SK-N-SH (cell line): Measurements from ENCODE around the gene AGO4. TPM values are rescaled to one million over a fixed set of nuclear protein-coding genes. Genes with fewer than 3 reads are reported as not detected.
"Not testable (repeated sequence)": the region's sequence is repeated elsewhere in the genome, so short reads cannot be mapped to it uniquely, and the experiment has no call there.

ENCODE experiments used
- CTCF ChIA-PET: fragments of 300-600, 350-600 bp; formaldehyde crosslinking; extraction: SDS; loops from one replicate; lab custom pipeline; 2021; lab: Yijun Ruan, JAX
- POLR2A ChIA-PET: fragments of 350-600 bp; sonication (Branson Sonifier 250); formaldehyde crosslinking; extraction: SDS; loops from one replicate; lab custom pipeline; 2020; ENCODE audit warnings: antibody characterized with exemption, inconsistent platforms; lab: Yijun Ruan, JAX
- DNase-seq: peaks from one replicate; pipeline ENCODE4 v3.0.0; 2012
- H2AFZ ChIP-seq: fragments of 200-600 bp; sonication (generic); 2 replicates; pipeline ENCODE4 v1.8.1; 2016; ENCODE audit warnings: antibody characterized with exemption, mild to moderate bottlenecking, low read depth
- H3F3A ChIP-seq: fragments of 200-600 bp; sonication (generic); replicated peaks from 2 replicates; pipeline ENCODE3; 2016; ENCODE audit warnings: antibody characterized with exemption, mild to moderate bottlenecking; ENCODE audit not compliant: insufficient read depth
- H3K27ac ChIP-seq, 2 experiments: fragments of 200-500 bp in 1 of 2; fragments of 200-600 bp in 1 of 2; sonication (Bioruptor generic) in 1 of 2; sonication (generic), shearing (Covaris generic) in 1 of 2; 2 replicates each; pipeline versions ENCODE4 v1.5.1 to v1.6.1; 2014 to 2016; ENCODE audit warnings: low read depth in 2 of 2, inconsistent platforms in 1 of 2, low read length in 1 of 2, mild to moderate bottlenecking in 1 of 2, mixed read lengths in 1 of 2
- H3K27me3 ChIP-seq: fragments of 200-600 bp; sonication (generic), shearing (Covaris generic); 2 replicates; pipeline ENCODE4 v1.6.1; 2016; ENCODE audit warnings: mixed run types; ENCODE audit not compliant: insufficient read depth
- H3K36me3 ChIP-seq, 2 experiments: fragments of 200-500 bp in 1 of 2; fragments of 200-600 bp in 1 of 2; sonication (Bioruptor generic) in 1 of 2; sonication (generic) in 1 of 2; replicated peaks in 1 of 2; 2 replicates each; pipeline versions ENCODE3 to v1.5.1; 2014 to 2016; ENCODE audit warnings: low read length in 1 of 2, mild to moderate bottlenecking in 1 of 2; ENCODE audit not compliant: insufficient read depth in 2 of 2, control insufficient read depth in 1 of 2
- H3K4me1 ChIP-seq, 2 experiments: fragments of 200-500 bp in 1 of 2; fragments of 200-600 bp in 1 of 2; sonication (Bioruptor generic) in 1 of 2; sonication (generic), shearing (Covaris generic) in 1 of 2; 2 replicates each; pipeline versions ENCODE4 v1.5.1 to v1.6.1; 2014 to 2016; ENCODE audit warnings: low read depth in 1 of 2, low read length in 1 of 2, mixed run types in 1 of 2; ENCODE audit not compliant: insufficient read depth in 2 of 2, control insufficient read depth in 1 of 2
- H3K4me2 ChIP-seq: fragments of 200-600 bp; sonication (generic), shearing (Covaris generic); 2 replicates; pipeline ENCODE4 v1.6.1; 2017; ENCODE audit warnings: mixed run types
- H3K4me3 ChIP-seq, 2 experiments: fragments of 200-500 bp in 1 of 2; fragments of 200-600 bp in 1 of 2; sonication (Bioruptor generic) in 1 of 2; sonication (generic), shearing (Covaris generic) in 1 of 2; 2 replicates each; pipeline versions ENCODE4 v1.5.1 to v1.8.1; 2014 to 2016; ENCODE audit warnings: low read depth in 2 of 2, inconsistent platforms in 1 of 2, low read length in 1 of 2, mild to moderate bottlenecking in 1 of 2, mixed read lengths in 1 of 2, moderate library complexity in 1 of 2
- H3K79me2 ChIP-seq: fragments of 200-600 bp; sonication (generic); 2 replicates; pipeline ENCODE4 v1.8.1; 2017; ENCODE audit warnings: mild to moderate bottlenecking; ENCODE audit not compliant: insufficient read depth
- H3K9ac ChIP-seq: fragments of 200-600 bp; sonication (generic); 2 replicates; pipeline ENCODE4 v1.6.1; 2017; ENCODE audit warnings: mixed run types
- H3K9me2 ChIP-seq: fragments of 200-600 bp; sonication (generic); 2 replicates; pipeline ENCODE4 v1.6.1; 2017; ENCODE audit warnings: mixed run types
- H3K9me3 ChIP-seq: fragments of 200-600 bp; sonication (generic); 2 replicates; pipeline ENCODE4 v1.6.1; 2017; ENCODE audit warnings: mixed run types, mild to moderate bottlenecking, moderate library complexity
- H4K20me1 ChIP-seq: fragments of 200-600 bp; sonication (generic); 2 replicates; pipeline ENCODE4 v1.6.1; 2017; ENCODE audit warnings: mild to moderate bottlenecking, mixed run types; ENCODE audit not compliant: insufficient read depth
- FOXM1 ChIP-seq: IDR thresholded peaks from 2 replicates; pipeline ENCODE4 v1.4.0; 2012; ENCODE audit warnings: low read depth, mild to moderate bottlenecking
- GABPA ChIP-seq: IDR thresholded peaks from 2 replicates; pipeline ENCODE4 v1.4.0; 2012; ENCODE audit warnings: low read depth, mild to moderate bottlenecking
- JUND ChIP-seq: IDR thresholded peaks from 2 replicates; pipeline ENCODE4 v1.4.0; 2012
- MEF2A ChIP-seq: IDR thresholded peaks from 2 replicates; pipeline ENCODE4 v1.4.0; 2012; ENCODE audit warnings: low read depth, borderline replicate concordance
- MXI1 ChIP-seq: IDR thresholded peaks from 2 replicates; pipeline ENCODE4 v1.6.1; 2012; ENCODE audit warnings: mild to moderate bottlenecking, low read depth, low read length, improper control_type of control experiment
- RAD21 ChIP-seq: IDR thresholded peaks from 2 replicates; pipeline ENCODE4 v1.6.1; 2012; ENCODE audit warnings: mild to moderate bottlenecking, low read length
- SIN3A ChIP-seq: IDR thresholded peaks from 2 replicates; pipeline ENCODE4 v1.6.1; 2012; ENCODE audit warnings: low read depth, mild to moderate bottlenecking, low read length, moderate library complexity, borderline replicate concordance
- SMC3 ChIP-seq: IDR thresholded peaks from 2 replicates; pipeline ENCODE4 v1.6.1; 2012; ENCODE audit warnings: low read depth, low read length, improper control_type of control experiment
- TCF12 ChIP-seq: IDR thresholded peaks from 2 replicates; pipeline ENCODE4 v1.4.0; 2012
- ZBTB33 ChIP-seq: IDR thresholded peaks from 2 replicates; pipeline ENCODE4 v1.4.0; 2012; ENCODE audit warnings: low read depth, borderline replicate concordance
- WGBS: methylation state at CpG from one replicate; pipeline ENCODE4 v1.1.6; 2017; ENCODE audit warnings: low lambda C conversion rate; 5-methylcytosine and 5-hydroxymethylcytosine counted together
- polyA plus RNA-seq, 3 experiments: library from polyadenylated mRNA; depleted of rRNA; stranded (reverse); fragments of >200 nt; gene quantifications; 2 replicates each; pipeline ENCODE4 v1.2.3, GENCODE V29; 2012
- TF ChIP-seq, protein P1 (sequence below): IDR thresholded peaks from 2 replicates; pipeline ENCODE4 v1.4.0; 2012; ENCODE audit warnings: low read depth, borderline replicate concordance
- TF ChIP-seq, protein P2 (sequence below): IDR thresholded peaks from 2 replicates; pipeline ENCODE4 v1.6.1; 2012; ENCODE audit warnings: mild to moderate bottlenecking, low read depth, low read length, moderate library complexity
- TF ChIP-seq, protein P3 (sequence below): IDR thresholded peaks from 2 replicates; pipeline ENCODE4; 2012

AGO4 gene
- polyA plus RNA-seq, 1 of the 3 experiments (the other 2 are of a cell fraction): 4.8 TPM

DNA sequence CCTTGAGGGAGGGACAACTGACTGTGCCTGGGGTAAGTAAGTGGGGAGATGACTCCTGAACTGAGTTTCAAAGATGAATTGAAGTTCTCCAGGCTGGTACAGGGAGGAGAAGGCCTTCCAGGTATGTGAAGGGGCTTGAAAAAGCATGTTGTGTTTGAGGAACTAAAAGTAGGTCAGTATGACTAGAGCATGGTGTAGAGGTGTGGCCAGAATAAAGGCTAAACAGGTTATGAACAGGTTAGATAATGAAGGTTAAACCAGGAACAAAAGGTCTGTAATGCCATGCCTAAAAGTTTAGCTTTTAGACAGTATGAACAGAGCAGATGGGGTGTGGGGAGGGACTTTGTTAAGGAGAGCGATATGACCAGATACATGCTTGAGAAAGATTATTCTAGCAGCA lies 30.7 kb upstream of the AGO4 start:
- H3K4me2 ChIP-seq: no peak overlapping the region
- H2AFZ ChIP-seq: no peak overlapping the region
- no peaks in the 10 kb centered on the region for H3K9me3 ChIP-seq
- no peaks in the 10 kb centered on the region for H3K9me2 ChIP-seq
- CTCF ChIA-PET: interaction anchor here (0.9 to 4.0 kb wide), 5 partner anchors 10 to 325 kb away, joined by 3 to 17 read pairs (median 8); no protein-coding TSS in a partner anchor
- TF ChIP-seq, protein P1, sequence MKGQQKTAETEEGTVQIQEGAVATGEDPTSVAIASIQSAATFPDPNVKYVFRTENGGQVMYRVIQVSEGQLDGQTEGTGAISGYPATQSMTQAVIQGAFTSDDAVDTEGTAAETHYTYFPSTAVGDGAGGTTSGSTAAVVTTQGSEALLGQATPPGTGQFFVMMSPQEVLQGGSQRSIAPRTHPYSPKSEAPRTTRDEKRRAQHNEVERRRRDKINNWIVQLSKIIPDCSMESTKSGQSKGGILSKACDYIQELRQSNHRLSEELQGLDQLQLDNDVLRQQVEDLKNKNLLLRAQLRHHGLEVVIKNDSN: no peak
- no peak for TF ChIP-seq FOXM1
- no peak for TF ChIP-seq SIN3A
- TF ChIP-seq, protein P2, sequence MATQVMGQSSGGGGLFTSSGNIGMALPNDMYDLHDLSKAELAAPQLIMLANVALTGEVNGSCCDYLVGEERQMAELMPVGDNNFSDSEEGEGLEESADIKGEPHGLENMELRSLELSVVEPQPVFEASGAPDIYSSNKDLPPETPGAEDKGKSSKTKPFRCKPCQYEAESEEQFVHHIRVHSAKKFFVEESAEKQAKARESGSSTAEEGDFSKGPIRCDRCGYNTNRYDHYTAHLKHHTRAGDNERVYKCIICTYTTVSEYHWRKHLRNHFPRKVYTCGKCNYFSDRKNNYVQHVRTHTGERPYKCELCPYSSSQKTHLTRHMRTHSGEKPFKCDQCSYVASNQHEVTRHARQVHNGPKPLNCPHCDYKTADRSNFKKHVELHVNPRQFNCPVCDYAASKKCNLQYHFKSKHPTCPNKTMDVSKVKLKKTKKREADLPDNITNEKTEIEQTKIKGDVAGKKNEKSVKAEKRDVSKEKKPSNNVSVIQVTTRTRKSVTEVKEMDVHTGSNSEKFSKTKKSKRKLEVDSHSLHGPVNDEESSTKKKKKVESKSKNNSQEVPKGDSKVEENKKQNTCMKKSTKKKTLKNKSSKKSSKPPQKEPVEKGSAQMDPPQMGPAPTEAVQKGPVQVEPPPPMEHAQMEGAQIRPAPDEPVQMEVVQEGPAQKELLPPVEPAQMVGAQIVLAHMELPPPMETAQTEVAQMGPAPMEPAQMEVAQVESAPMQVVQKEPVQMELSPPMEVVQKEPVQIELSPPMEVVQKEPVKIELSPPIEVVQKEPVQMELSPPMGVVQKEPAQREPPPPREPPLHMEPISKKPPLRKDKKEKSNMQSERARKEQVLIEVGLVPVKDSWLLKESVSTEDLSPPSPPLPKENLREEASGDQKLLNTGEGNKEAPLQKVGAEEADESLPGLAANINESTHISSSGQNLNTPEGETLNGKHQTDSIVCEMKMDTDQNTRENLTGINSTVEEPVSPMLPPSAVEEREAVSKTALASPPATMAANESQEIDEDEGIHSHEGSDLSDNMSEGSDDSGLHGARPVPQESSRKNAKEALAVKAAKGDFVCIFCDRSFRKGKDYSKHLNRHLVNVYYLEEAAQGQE: no peak
- no peak for TF ChIP-seq ZBTB33
- TF ChIP-seq JUND: no peak
- TF ChIP-seq TCF12: no peak
- no peak for TF ChIP-seq GABPA
- no peak for TF ChIP-seq SMC3
- TF ChIP-seq, all 33 proteins: peak for 0
- no peaks in the 10 kb centered on the region for H3K79me2 ChIP-seq
- H3F3A ChIP-seq: no peaks in the 10 kb centered on the region
- H3K36me3 ChIP-seq: no peaks in the 10 kb centered on the region
- no peaks in the 10 kb centered on the region for H3K27me3 ChIP-seq
- no peaks in the 10 kb centered on the region for H3K4me1 ChIP-seq
- POLR2A ChIA-PET: no interaction called here
- no peak overlapping the region for H3K27ac ChIP-seq
- no peak overlapping the region for H3K4me3 ChIP-seq
- no peaks in the 10 kb centered on the region for H4K20me1 ChIP-seq
- no peak overlapping the region for H3K9ac ChIP-seq
- 100% methylated on average over 1 of the region's 1 CpG for WGBS
- no peak for DNase-seq

DNA sequence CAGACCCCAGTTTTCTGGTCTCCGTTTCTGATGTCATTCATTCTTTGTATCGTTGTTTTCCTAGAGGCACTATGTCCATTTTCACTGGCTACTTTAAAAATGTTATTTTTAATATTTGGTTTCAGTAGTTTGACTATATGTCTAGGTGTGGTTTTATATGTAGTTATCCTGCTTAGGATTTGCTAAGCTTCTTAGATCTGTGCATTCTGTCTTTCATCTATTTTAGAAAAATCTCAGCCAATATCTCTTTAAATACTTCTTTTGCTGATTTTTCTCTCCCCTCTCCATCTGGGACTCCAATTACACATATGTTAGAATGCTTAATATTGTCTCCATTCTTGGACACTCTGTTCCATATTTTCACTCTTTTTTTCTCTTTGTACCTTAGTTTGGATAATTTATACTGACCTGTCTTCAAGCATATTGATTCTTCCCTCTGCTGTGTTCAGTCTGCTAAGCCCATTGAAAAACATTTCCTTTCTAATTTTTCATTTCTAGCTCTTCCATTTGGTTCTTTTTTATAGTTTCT lies 24.7 kb upstream of the AGO4 start:
- H3K4me3 ChIP-seq: no peak overlapping the region
- TF ChIP-seq MEF2A (no peak), MXI1 (no peak), RAD21 (no peak)
- TF ChIP-seq, protein P3, sequence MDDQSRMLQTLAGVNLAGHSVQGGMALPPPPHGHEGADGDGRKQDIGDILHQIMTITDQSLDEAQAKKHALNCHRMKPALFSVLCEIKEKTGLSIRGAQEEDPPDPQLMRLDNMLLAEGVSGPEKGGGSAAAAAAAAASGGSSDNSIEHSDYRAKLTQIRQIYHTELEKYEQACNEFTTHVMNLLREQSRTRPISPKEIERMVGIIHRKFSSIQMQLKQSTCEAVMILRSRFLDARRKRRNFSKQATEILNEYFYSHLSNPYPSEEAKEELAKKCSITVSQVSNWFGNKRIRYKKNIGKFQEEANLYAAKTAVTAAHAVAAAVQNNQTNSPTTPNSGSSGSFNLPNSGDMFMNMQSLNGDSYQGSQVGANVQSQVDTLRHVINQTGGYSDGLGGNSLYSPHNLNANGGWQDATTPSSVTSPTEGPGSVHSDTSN: no peak
- TF ChIP-seq, protein P1: no peak
- TF ChIP-seq, all 33 proteins: peak for 0
- H3K27ac ChIP-seq: no peak overlapping the region
- 90% methylated on average over 2 of the region's 2 CpGs for WGBS
- no peak overlapping the region for H3K4me2 ChIP-seq
- H3K9ac ChIP-seq: no peak overlapping the region
- no peaks in the 10 kb centered on the region for H3K36me3 ChIP-seq
- H4K20me1 ChIP-seq: no peaks in the 10 kb centered on the region
- H3F3A ChIP-seq: no peaks in the 10 kb centered on the region
- ChIA-PET CTCF (interaction anchor here (0.8 to 1.2 kb wide), 3 partner anchors 10 to 68 kb away, joined by 3 to 5 read pairs (median 3); no protein-coding TSS in a partner anchor), POLR2A (no interaction called here)
- no peaks in the 10 kb centered on the region for H3K9me3 ChIP-seq
- H2AFZ ChIP-seq: no peak overlapping the region
- no peaks in the 10 kb centered on the region for H3K4me1 ChIP-seq
- DNase-seq: no peak
- H3K9me2 ChIP-seq: no peaks in the 10 kb centered on the region
- H3K27me3 ChIP-seq: no peaks in the 10 kb centered on the region
- H3K79me2 ChIP-seq: no peaks in the 10 kb centered on the region

DNA sequence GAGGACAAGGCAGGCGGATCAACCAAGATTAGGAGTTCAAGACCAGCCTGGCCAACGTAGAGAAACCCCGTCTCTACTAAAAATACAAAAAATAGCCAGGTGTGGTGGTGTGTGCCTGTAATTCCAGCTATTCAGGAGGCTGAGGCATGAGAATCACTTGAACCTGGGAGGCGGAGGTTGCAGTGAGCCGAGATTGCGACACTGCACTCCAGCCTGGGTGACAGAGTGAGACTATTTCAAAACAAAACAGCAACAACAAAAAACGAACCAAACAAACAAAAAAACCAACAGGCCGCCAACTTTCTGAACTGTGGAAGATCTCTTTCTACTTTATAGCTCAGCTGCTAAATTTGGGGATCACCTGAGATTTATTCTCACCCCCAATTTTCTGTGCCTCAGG lies 23.5 kb upstream of the AGO4 start:
- H3K9ac ChIP-seq, H3K79me2 ChIP-seq, H4K20me1 ChIP-seq, H3K4me2 ChIP-seq, H3K9me2 ChIP-seq, H3F3A ChIP-seq, H3K4me3 ChIP-seq, DNase-seq, H2AFZ ChIP-seq, H3K27ac ChIP-seq, H3K27me3 ChIP-seq, H3K9me3 ChIP-seq, H3K4me1 ChIP-seq, H3K36me3 ChIP-seq, POLR2A ChIA-PET: not testable (repeated sequence)
- CTCF ChIA-PET: interaction anchor here (1.1 kb wide), 1 partner anchor 9 kb away, joined by 3 read pairs; no protein-coding TSS in a partner anchor
- 77% methylated on average over 8 of the region's 8 CpGs for WGBS
